ENCODE data around the gene HYKK. TPM values are rescaled to one million over a fixed set of nuclear protein-coding genes. Genes with fewer than 3 reads are reported as not detected.

The HYKK gene, protein sequence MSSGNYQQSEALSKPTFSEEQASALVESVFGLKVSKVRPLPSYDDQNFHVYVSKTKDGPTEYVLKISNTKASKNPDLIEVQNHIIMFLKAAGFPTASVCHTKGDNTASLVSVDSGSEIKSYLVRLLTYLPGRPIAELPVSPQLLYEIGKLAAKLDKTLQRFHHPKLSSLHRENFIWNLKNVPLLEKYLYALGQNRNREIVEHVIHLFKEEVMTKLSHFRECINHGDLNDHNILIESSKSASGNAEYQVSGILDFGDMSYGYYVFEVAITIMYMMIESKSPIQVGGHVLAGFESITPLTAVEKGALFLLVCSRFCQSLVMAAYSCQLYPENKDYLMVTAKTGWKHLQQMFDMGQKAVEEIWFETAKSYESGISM
- 10 to 100 TPM in 2 of 4 donors, 1 to 10 TPM in 2; 8.0 to 31.9 (median 10.2) TPM for total RNA-seq

DNA sequence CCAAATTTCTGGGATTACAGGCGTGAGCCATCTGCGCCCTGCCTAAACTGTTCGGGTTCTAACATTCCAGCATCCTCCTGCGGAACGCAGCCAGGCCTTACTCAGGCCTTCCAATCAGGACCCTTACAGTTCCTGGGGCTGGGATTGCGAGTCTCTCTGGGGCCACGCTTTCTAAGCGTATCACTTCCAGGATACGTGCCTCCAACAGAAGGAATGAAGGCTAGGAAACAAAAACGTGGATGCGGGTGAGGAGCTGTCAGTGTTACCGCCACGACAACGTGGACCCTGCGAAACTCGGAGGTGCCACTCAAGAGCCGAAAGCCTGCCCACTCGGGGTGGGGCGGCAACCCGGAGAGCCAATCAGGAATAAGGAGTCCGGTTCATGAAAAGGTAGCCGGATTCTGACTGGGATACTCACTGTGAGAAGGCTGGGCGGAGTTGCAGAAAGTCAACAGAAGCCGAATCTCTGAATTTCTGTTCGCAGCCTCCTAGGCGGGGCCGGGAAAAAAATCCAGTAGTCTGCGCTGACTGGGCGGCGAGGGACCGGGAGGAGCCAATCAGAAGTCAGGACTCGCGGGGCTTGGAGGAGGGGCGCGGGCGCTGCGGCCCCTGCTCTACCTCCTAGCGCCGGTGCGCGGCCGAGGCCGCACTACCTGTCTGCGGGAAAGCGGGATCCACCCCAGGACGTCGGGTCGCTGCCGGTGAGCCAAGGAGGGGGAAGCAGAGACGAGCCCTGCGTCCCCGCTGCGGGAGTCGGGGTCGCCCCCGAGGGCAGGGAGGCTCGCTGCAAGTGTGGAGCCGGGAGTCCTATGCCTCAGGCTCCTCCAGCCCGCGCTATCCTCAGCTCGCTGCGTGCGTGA, at the start of gene HYKK:
HYKK (plus strand) TSS at position 607 of the 860 bp plus-strand sequence. CDS start 5,512 bp downstream, outside the sequence.
- peak; percentile 77 to 87 for DNase-seq (ENCODE audit: low spot score in 2 of 2)
- Histone ChIP-seq H3K27me3 (no peaks in the 10 kb centered on the region), H3K9me3 (no peaks in the 10 kb centered on the region), H3K4me3 (peak within 1 kb of the TSS; percentile 60 to 81 (median 70)), H3K36me3 (peaks cover 0 to 1% (median 0%) of the 10 kb centered on the region in 3 donors), H3K4me1 (peaks cover 0 to 15% (median 0%) of the 10 kb centered on the region in 4 donors), H3K27ac (peak within 1 kb of the TSS; percentile 39 to 78 (median 72))
- 1% methylated on average over 28 to 62 of the region's 63 CpGs for WGBS, 2 donors
- TF ChIP-seq POLR2A (IDR thresholded peaks at IDR 0.05): peak in 1 of 2 donors; percentile 44
- peak; percentile 65 to 66 for TF ChIP-seq EP300 (IDR thresholded peaks at IDR 0.05)
- TF ChIP-seq, protein P1, sequence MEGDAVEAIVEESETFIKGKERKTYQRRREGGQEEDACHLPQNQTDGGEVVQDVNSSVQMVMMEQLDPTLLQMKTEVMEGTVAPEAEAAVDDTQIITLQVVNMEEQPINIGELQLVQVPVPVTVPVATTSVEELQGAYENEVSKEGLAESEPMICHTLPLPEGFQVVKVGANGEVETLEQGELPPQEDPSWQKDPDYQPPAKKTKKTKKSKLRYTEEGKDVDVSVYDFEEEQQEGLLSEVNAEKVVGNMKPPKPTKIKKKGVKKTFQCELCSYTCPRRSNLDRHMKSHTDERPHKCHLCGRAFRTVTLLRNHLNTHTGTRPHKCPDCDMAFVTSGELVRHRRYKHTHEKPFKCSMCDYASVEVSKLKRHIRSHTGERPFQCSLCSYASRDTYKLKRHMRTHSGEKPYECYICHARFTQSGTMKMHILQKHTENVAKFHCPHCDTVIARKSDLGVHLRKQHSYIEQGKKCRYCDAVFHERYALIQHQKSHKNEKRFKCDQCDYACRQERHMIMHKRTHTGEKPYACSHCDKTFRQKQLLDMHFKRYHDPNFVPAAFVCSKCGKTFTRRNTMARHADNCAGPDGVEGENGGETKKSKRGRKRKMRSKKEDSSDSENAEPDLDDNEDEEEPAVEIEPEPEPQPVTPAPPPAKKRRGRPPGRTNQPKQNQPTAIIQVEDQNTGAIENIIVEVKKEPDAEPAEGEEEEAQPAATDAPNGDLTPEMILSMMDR (IDR thresholded peaks at IDR 0.05): peak in 2 of 5 experiments; percentile 43 to 58

DNA sequence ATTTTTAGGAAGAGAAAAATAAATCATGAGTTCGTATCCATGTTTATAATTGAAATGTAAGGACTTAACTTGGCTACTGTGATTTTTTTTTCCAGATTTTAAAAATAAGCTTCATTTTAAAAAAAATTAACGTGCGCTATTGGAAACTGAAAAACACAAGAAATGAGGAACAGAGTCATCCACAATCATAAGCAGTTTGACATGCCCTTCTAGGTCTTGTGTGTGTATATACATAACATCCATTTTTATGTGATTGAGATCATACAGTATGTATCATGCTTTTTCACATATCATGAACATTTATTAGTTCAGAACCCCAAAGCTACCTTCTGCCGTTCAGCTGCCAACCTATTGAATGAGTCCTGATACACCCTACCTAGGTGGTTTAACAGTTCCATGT, 46.6 kb upstream of the HYKK start:
- Histone ChIP-seq H3K4me3 (no peak overlapping the region), H3K9me3 (no peaks in the 10 kb centered on the region), H3K4me1 (peaks cover 0 to 75% (median 28%) of the 10 kb centered on the region in 4 donors), H3K36me3 (peaks cover 0 to 28% (median 3%) of the 10 kb centered on the region in 3 donors), H3K27ac (no peak overlapping the region), H3K27me3 (no peaks in the 10 kb centered on the region)
- DNase-seq (ENCODE audit: low spot score in 2 of 2): no peak
- no peak for TF ChIP-seq EP300 (IDR thresholded peaks at IDR 0.05)
- TF ChIP-seq, protein P1 (IDR thresholded peaks at IDR 0.05): no peak
- no peak for TF ChIP-seq POLR2A (IDR thresholded peaks at IDR 0.05)
- 77 to 78% methylated on average over 4 of the region's 4 CpGs for WGBS, 2 donors

DNA sequence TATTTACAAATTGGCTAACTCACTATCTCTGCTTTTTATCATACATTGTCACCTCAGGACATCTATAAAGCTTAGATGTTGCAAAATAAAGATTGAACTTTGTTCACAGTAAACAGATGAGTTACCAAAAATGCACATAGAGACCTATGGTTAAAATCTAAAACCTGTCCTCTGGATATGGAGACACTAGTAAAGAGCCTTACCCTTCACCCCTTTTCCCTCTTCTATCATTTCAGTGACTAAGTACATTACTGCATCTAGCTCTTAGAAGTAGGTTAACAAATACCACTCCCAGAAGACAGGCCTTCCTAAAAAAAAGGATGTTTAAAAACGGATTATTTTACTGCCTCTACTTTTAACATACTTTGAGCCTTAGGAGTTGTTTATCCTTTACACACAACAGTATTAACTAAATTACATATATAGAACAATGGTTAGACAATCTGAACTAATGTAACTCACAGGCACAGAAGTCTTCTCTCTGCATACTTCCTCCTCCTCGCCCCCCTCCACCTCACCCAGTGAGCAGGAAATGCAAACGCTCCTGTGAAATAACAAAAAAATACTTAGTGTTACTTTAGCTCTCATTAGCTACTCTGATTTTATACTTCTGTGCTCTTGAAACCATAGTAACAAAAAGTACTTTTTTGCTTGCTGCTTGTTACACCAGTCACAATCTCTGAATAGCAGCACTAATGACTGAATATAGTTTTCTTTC, 46.0 kb upstream of the HYKK start:
- 40% methylated on average over 3 of the region's 3 CpGs for WGBS, 2 donors
- Histone ChIP-seq H3K36me3 (peaks cover 0 to 32% (median 7%) of the 10 kb centered on the region in 3 donors), H3K4me1 (peaks cover 0 to 74% (median 23%) of the 10 kb centered on the region in 4 donors), H3K9me3 (no peaks in the 10 kb centered on the region), H3K4me3 (no peak overlapping the region), H3K27me3 (no peaks in the 10 kb centered on the region), H3K27ac (no peak overlapping the region)
- TF ChIP-seq EP300 (IDR thresholded peaks at IDR 0.05) (no peak), POLR2A (IDR thresholded peaks at IDR 0.05) (no peak)
- TF ChIP-seq, protein P1 (IDR thresholded peaks at IDR 0.05): no peak
- no peak for DNase-seq (ENCODE audit: low spot score in 2 of 2)

DNA sequence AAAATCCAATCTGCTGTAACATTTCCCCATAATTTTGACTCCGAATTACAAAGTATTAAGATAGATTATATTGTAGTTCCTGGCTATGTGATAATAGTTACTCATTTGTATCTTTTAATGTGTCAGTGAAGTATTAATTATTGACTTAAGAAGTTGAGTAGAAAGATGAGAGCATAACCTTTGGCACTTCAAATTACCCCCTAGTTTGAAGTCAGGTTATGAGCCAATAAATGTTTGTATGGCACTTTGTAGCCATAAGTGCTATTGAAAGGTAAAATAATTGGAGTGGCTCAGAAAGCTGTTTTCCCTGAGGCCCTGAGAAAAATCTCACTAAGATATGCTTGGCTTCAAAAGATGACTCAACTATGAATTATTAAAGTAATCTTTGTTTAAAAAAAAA, 38.3 kb upstream of the HYKK start:
- H3K4me3 ChIP-seq: no peak overlapping the region
- peaks cover 0 to 30% (median 3%) of the 10 kb centered on the region in 4 donors for H3K4me1 ChIP-seq
- whole genome bisulfite sequencing, 2 donors: 59 to 100% methylated on average over 1 of the region's 1 CpG
- peaks cover 0 to 94% (median 4%) of the 10 kb centered on the region in 3 donors for H3K36me3 ChIP-seq
- no peak overlapping the region for H3K27ac ChIP-seq
- H3K27me3 ChIP-seq: no peaks in the 10 kb centered on the region
- DNase-seq (ENCODE audit: low spot score in 2 of 2): no peak
- H3K9me3 ChIP-seq: no peaks in the 10 kb centered on the region
- TF ChIP-seq POLR2A (IDR thresholded peaks at IDR 0.05) (no peak), EP300 (IDR thresholded peaks at IDR 0.05) (no peak)
- TF ChIP-seq, protein P1 (IDR thresholded peaks at IDR 0.05): no peak
